ENCODE measurements around the gene CYP26C1.

CYP26C1 gene

DNA sequence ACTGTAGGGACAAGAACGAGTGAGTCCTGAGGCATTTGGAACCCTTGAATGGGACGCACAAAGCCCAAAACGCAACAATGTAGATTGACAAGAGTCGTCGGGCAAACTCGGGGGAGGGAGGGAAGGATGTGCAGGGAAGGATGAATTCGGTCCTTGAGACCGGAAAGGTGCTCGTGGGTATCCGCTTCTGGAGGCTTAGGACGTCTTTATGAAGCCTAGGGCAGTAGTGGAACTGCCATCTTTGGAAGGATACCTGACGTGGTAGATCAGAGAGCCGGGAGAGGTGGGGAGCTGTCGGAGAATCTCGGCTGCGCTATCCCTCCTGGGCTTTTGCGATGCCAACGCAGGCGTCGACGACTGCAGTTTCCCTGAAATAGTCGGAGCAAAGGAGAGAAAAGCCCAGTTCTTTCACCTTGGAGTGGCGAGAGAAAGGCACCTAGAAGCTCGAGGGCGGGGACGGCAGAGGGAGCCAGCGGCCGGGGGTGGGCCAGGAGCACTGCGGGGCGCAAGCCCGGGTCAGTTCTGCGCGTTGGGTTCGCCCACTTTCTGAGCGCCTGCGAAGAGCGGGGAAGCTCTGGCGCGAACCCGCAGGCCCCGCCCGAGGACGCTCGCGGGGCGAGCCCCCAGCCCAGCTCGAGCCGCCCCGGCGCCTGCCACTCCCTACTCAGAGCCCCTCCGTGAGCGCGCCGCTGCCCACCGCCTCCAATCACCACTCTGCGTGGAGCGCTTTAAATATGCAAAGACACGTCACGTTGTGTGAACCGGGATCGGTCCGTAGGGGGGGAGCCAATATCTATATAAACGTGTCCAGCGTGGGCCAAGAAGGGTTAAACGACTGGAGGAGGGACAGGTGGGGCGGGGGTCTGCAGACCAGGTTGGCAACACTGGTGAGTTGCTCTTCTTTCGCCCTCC, at the start of gene CYP26C1:
Gene CYP26C1 (plus strand): TSS at position 824 of the 912 bp plus-strand sequence. CDS start 466 bp downstream, outside the sequence.
- no peak within 1 kb of the TSS for H3K4me2 ChIP-seq (ENCODE audit: low read length)
- no peak for TF ChIP-seq EZH2 (IDR thresholded peaks at IDR 0.05; ENCODE audit: borderline replicate concordance, low read length)
- TF ChIP-seq, protein P1, sequence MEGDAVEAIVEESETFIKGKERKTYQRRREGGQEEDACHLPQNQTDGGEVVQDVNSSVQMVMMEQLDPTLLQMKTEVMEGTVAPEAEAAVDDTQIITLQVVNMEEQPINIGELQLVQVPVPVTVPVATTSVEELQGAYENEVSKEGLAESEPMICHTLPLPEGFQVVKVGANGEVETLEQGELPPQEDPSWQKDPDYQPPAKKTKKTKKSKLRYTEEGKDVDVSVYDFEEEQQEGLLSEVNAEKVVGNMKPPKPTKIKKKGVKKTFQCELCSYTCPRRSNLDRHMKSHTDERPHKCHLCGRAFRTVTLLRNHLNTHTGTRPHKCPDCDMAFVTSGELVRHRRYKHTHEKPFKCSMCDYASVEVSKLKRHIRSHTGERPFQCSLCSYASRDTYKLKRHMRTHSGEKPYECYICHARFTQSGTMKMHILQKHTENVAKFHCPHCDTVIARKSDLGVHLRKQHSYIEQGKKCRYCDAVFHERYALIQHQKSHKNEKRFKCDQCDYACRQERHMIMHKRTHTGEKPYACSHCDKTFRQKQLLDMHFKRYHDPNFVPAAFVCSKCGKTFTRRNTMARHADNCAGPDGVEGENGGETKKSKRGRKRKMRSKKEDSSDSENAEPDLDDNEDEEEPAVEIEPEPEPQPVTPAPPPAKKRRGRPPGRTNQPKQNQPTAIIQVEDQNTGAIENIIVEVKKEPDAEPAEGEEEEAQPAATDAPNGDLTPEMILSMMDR (IDR thresholded peaks at IDR 0.05; ENCODE audit: low read length): no peak
- H3K79me2 ChIP-seq (ENCODE audit: insufficient read depth, low read length): no peaks in the 10 kb centered on the region
- no peaks in the 10 kb centered on the region for H3K27me3 ChIP-seq (ENCODE audit: insufficient read depth, low read length)
- no peaks in the 10 kb centered on the region for H3K9me2 ChIP-seq (ENCODE audit: low read depth, low read length)
- H3F3A ChIP-seq (ENCODE audit: insufficient read depth, low read length): no peaks in the 10 kb centered on the region
- H3K27ac ChIP-seq (ENCODE audit: low read depth, low read length, poor library complexity, severe bottlenecking): no peak within 1 kb of the TSS
- H3K4me3 ChIP-seq (ENCODE audit: low read depth, low read length, poor library complexity, severe bottlenecking): no peak within 1 kb of the TSS
- H3K4me1 ChIP-seq (ENCODE audit: insufficient read depth, low read length, severe bottlenecking): peaks cover 7% of the 10 kb centered on the region
- H3K36me3 ChIP-seq (ENCODE audit: insufficient read depth, low read length): no peaks in the 10 kb centered on the region
- H3K9me3 ChIP-seq (ENCODE audit: low read length): no peaks in the 10 kb centered on the region
- H3K9ac ChIP-seq (ENCODE audit: low read length): no peak within 1 kb of the TSS
- H4K20me1 ChIP-seq (ENCODE audit: insufficient read depth, low read length): no peaks in the 10 kb centered on the region
- no peak within 1 kb of the TSS for H2AFZ ChIP-seq (ENCODE audit: low read length)

- H3K27ac ChIP-seq (ENCODE audit: low read depth, low read length, poor library complexity, severe bottlenecking): no peak overlapping the region
- H3K4me3 ChIP-seq (ENCODE audit: low read depth, low read length, poor library complexity, severe bottlenecking): no peak overlapping the region
- H3K4me1 ChIP-seq (ENCODE audit: insufficient read depth, low read length, severe bottlenecking): no peaks in the 10 kb centered on the region
- no peaks in the 10 kb centered on the region for H3F3A ChIP-seq (ENCODE audit: insufficient read depth, low read length)
- no peaks in the 10 kb centered on the region for H3K9me3 ChIP-seq (ENCODE audit: low read length)
- H3K79me2 ChIP-seq (ENCODE audit: insufficient read depth, low read length): no peaks in the 10 kb centered on the region
- H4K20me1 ChIP-seq (ENCODE audit: insufficient read depth, low read length): no peaks in the 10 kb centered on the region
- TF ChIP-seq EZH2 (IDR thresholded peaks at IDR 0.05; ENCODE audit: borderline replicate concordance, low read length): no peak
- TF ChIP-seq, protein P1 (IDR thresholded peaks at IDR 0.05; ENCODE audit: low read length): no peak
- H3K4me2 ChIP-seq (ENCODE audit: low read length): no peak overlapping the region
- no peaks in the 10 kb centered on the region for H3K36me3 ChIP-seq (ENCODE audit: insufficient read depth, low read length)
- no peak overlapping the region for H2AFZ ChIP-seq (ENCODE audit: low read length)
- H3K9me2 ChIP-seq (ENCODE audit: low read depth, low read length): no peaks in the 10 kb centered on the region
- H3K9ac ChIP-seq (ENCODE audit: low read length): no peak overlapping the region
- H3K27me3 ChIP-seq (ENCODE audit: insufficient read depth, low read length): no peaks in the 10 kb centered on the region
These were observed 44.9 kb upstream of the CYP26C1 start for GRCh38 chr10:93015722-93016121.

- Histone ChIP-seq H3K27me3 (ENCODE audit: insufficient read depth, low read length) (no peaks in the 10 kb centered on the region), H4K20me1 (ENCODE audit: insufficient read depth, low read length) (no peaks in the 10 kb centered on the region), H3K79me2 (ENCODE audit: insufficient read depth, low read length) (no peaks in the 10 kb centered on the region), H3K27ac (ENCODE audit: low read depth, low read length, poor library complexity, severe bottlenecking) (no peak overlapping the region), H3K4me1 (ENCODE audit: insufficient read depth, low read length, severe bottlenecking) (no peaks in the 10 kb centered on the region), H3K9me2 (ENCODE audit: low read depth, low read length) (no peaks in the 10 kb centered on the region), H3K9me3 (ENCODE audit: low read length) (no peaks in the 10 kb centered on the region), H3F3A (ENCODE audit: insufficient read depth, low read length) (no peaks in the 10 kb centered on the region), H3K9ac (ENCODE audit: low read length) (no peak overlapping the region), H3K36me3 (ENCODE audit: insufficient read depth, low read length) (no peaks in the 10 kb centered on the region), H3K4me2 (ENCODE audit: low read length) (no peak overlapping the region), H2AFZ (ENCODE audit: low read length) (no peak overlapping the region), H3K4me3 (ENCODE audit: low read depth, low read length, poor library complexity, severe bottlenecking) (no peak overlapping the region)
- TF ChIP-seq, protein P1 (IDR thresholded peaks at IDR 0.05; ENCODE audit: low read length): no peak
- TF ChIP-seq EZH2 (IDR thresholded peaks at IDR 0.05; ENCODE audit: borderline replicate concordance, low read length): no peak
These were observed 37.5 kb upstream of the CYP26C1 start for GRCh38 chr10:93023013-93023650.
